Upper lobe of left lung (tissue), 6 donors: ENCODE measurements around the gene PEPD. TPM values are rescaled to one million over a fixed set of nuclear protein-coding genes. Genes with fewer than 3 reads are reported as not detected.

ENCODE experiments used
- ATAC-seq, 2 donors: fragments of 200-7000 bp; cut with Tn5 transposase; one replicate each; pipeline ENCODE4 v1.9.1; 2022; ENCODE audit warnings: mild to moderate bottlenecking in 2 of 2, moderate library complexity in 2 of 2; ENCODE audit not compliant: low FRiP score in 2 of 2
- DNase-seq, 2 donors: peaks; one replicate each; pipeline ENCODE4 v3.0.0-alpha.2; 2019 to 2020
- H3K27ac ChIP-seq, 4 donors: fragments of 200-600 bp; sonication (generic); one replicate each; pipeline ENCODE4 v1.5.1; 2016 to 2019
- H3K27me3 ChIP-seq, 4 donors: fragments of 200-600 bp; sonication (generic); one replicate each; pipeline ENCODE4 v1.5.1; 2017 to 2019
- H3K36me3 ChIP-seq, 4 donors: fragments of 200-600 bp; sonication (generic); one replicate each; pipeline ENCODE4 v1.5.1; 2016 to 2019
- H3K4me1 ChIP-seq, 4 donors: fragments of 200-600 bp; sonication (generic); one replicate each; pipeline ENCODE4 v1.5.1; 2018 to 2019
- H3K4me3 ChIP-seq, 4 donors: fragments of 200-600 bp; sonication (generic); one replicate each; pipeline ENCODE4 v1.5.1; 2017 to 2019; ENCODE audit warnings: mild to moderate bottlenecking in 2 of 4, moderate library complexity in 1 of 4
- H3K9me3 ChIP-seq, 4 donors: fragments of 200-600 bp; sonication (generic); one replicate each; pipeline ENCODE4 v1.5.1; 2018 to 2019
- EP300 ChIP-seq, 4 donors: sonication (generic); formaldehyde crosslinking; IDR thresholded peaks; one replicate each; pipeline ENCODE4 v1.5.1; 2017; ENCODE audit warnings: antibody characterized with exemption in 4 of 4, control low read depth in 2 of 4
- POLR2A ChIP-seq, 4 donors: fragments of 450-650 bp; IDR thresholded peaks; one replicate each; pipeline ENCODE4 v1.5.1; 2016 to 2017; ENCODE audit warnings: antibody characterized with exemption in 4 of 4, mild to moderate bottlenecking in 2 of 4
- POLR2AphosphoS5 ChIP-seq, 2 donors: sonication (generic); formaldehyde crosslinking; IDR thresholded peaks; one replicate each; pipeline ENCODE4 v1.5.1; 2017; ENCODE audit warnings: antibody characterized with exemption in 2 of 2
- WGBS, 2 donors: methylation state at CpG; one replicate each; pipeline ENCODE4 v1.1.5; 2017 to 2018; 5-methylcytosine and 5-hydroxymethylcytosine counted together
- total RNA-seq, 6 donors: library from RNA; depleted of rRNA in 4 of 6; stranded (reverse); fragments of >200 nt in 4 of 6; gene quantifications; one replicate each; pipeline versions ENCODE4 v1.1.0 to v1.2.1, GENCODE V29; 2016 to 2021
- TF ChIP-seq, protein P1 (sequence below), 6 experiments: fragments of 450-650 bp in 4 of 6; fragments of 200-600 bp in 2 of 6; sonication (generic) in 2 of 6; IDR thresholded peaks; one replicate each; pipeline ENCODE4 v1.5.1; 2016 to 2019; ENCODE audit warnings: antibody characterized with exemption in 6 of 6
- donor health status: DM: no; HTN: no; CAD: no; lungs with moderate emphysema.
- donor health status: DM: no; HTN: yes; CAD: no; lungs with severe emphysema.

Gene PEPD
- total RNA-seq, 6 donors from 2014 or later: 30.4 to 106 (median 80.6) TPM

DNA sequence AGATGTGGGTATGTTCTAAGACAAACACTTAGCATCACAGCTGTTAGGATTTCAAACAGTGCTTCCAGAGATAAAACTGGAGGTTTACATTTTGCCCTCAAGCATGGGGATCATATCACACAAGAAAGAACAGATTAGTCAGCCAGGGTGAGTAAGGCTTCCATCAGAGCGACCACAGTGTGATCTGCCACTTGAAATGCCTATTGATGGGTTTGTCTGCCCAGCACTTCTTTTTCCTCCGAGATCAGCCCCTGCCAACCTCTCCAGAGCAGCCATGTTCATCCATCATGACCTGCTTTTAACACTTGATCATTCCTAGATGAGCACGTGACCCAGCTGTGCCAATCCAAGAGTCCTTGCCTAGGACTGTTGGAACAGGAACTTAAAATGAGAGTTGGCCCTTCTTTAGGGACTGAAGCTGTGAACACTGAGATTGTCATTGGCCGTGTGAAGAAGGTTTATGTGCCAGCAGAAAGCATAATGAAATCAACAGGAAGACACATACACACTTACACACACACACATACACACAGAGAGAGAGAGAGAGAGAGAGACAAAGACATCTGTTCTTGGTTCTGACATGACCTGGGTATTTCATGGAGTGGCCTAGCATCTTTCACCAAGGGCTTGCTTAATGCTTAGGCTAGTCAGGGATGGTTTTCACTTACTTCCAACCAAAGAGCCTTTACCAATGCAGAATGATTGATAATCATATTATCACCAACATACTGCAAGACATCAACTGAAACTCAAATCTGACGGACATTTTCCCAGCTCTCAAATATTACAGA lies 153.3 kb downstream of the PEPD start:
- WGBS, 2 donors: 58 to 62% methylated on average over 5 of the region's 5 CpGs
- no peaks in the 10 kb centered on the region for H3K9me3 ChIP-seq
- no peak for DNase-seq

DNA sequence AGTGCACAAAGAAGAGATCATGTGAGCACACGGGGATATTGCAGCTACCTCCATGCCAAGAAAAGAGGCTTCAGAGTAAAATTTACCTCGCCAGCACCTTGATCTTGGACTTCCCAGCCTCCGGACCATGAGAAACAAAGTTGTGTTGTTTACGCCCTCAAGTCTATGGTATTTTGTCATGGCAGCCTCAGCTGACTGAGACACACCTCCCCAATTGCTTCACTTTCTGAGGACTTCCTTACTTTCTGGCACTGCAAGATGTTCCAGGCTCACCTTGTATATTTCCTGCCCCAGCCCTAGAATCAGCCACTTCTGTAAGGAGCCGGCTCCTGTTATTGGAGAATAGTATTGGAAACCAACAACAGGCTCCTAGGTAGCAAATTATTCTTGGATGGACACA lies 154.7 kb downstream of the PEPD start:
- H3K27me3 ChIP-seq: no peaks in the 10 kb centered on the region
- no peaks in the 10 kb centered on the region for H3K36me3 ChIP-seq
- TF ChIP-seq, protein P1, sequence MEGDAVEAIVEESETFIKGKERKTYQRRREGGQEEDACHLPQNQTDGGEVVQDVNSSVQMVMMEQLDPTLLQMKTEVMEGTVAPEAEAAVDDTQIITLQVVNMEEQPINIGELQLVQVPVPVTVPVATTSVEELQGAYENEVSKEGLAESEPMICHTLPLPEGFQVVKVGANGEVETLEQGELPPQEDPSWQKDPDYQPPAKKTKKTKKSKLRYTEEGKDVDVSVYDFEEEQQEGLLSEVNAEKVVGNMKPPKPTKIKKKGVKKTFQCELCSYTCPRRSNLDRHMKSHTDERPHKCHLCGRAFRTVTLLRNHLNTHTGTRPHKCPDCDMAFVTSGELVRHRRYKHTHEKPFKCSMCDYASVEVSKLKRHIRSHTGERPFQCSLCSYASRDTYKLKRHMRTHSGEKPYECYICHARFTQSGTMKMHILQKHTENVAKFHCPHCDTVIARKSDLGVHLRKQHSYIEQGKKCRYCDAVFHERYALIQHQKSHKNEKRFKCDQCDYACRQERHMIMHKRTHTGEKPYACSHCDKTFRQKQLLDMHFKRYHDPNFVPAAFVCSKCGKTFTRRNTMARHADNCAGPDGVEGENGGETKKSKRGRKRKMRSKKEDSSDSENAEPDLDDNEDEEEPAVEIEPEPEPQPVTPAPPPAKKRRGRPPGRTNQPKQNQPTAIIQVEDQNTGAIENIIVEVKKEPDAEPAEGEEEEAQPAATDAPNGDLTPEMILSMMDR (IDR thresholded peaks at IDR 0.05): no peak
- TF ChIP-seq EP300 (IDR thresholded peaks at IDR 0.05) (no peak), POLR2AphosphoS5 (IDR thresholded peaks at IDR 0.05) (no peak)
- DNase-seq: no peak
- H3K4me1 ChIP-seq: no peaks in the 10 kb centered on the region
- WGBS, 2 donors: 81 to 91% methylated on average over 5 of the region's 5 CpGs
- ATAC-seq: no peak
- H3K9me3 ChIP-seq: no peaks in the 10 kb centered on the region
- H3K4me3 ChIP-seq: no peak overlapping the region
- H3K27ac ChIP-seq: no peak overlapping the region

More for the DNA sequence above, 153.3 kb downstream of the PEPD start:
- H3K27me3 ChIP-seq: no peaks in the 10 kb centered on the region
- ATAC-seq: no peak
- no peaks in the 10 kb centered on the region for H3K4me1 ChIP-seq
- H3K27ac ChIP-seq: no peak overlapping the region
- H3K36me3 ChIP-seq: no peaks in the 10 kb centered on the region
- H3K4me3 ChIP-seq: no peak overlapping the region
- TF ChIP-seq, protein P1 (IDR thresholded peaks at IDR 0.05): no peak
- TF ChIP-seq EP300 (IDR thresholded peaks at IDR 0.05): no peak
- TF ChIP-seq POLR2A (IDR thresholded peaks at IDR 0.05): no peak
- no peak for TF ChIP-seq POLR2AphosphoS5 (IDR thresholded peaks at IDR 0.05)

DNA sequence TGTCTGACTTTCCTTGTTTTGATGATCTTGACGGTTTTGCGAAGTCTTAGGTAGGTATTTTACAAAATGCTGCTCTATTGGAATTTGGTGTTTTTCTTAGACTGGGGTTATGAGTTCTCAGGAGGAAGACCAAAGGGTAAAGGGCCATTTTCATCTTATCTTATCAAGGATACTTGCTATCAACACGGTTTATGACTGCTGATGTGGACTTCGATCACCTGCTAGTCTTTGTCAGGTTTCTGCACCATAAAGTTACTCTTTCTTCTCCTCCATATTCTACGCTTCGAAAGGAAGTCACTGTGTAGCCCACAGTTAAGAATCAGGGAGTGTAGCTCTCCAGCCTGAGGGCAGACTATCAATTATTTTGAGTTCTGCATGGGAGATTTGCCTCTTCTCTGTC lies 155.5 kb downstream of the PEPD start:
- no peak for TF ChIP-seq POLR2A (IDR thresholded peaks at IDR 0.05)
- no peak for TF ChIP-seq POLR2AphosphoS5 (IDR thresholded peaks at IDR 0.05)
- TF ChIP-seq, protein P1 (IDR thresholded peaks at IDR 0.05): no peak
- TF ChIP-seq EP300 (IDR thresholded peaks at IDR 0.05): no peak
- no peaks in the 10 kb centered on the region for H3K4me1 ChIP-seq
- ATAC-seq (no peak), DNase-seq (no peak)
- no peaks in the 10 kb centered on the region for H3K36me3 ChIP-seq
- no peak overlapping the region for H3K4me3 ChIP-seq
- no peaks in the 10 kb centered on the region for H3K27me3 ChIP-seq
- no peak overlapping the region for H3K27ac ChIP-seq
- 88 to 89% methylated on average over 6 of the region's 6 CpGs for WGBS, 2 donors
- no peaks in the 10 kb centered on the region for H3K9me3 ChIP-seq

DNA sequence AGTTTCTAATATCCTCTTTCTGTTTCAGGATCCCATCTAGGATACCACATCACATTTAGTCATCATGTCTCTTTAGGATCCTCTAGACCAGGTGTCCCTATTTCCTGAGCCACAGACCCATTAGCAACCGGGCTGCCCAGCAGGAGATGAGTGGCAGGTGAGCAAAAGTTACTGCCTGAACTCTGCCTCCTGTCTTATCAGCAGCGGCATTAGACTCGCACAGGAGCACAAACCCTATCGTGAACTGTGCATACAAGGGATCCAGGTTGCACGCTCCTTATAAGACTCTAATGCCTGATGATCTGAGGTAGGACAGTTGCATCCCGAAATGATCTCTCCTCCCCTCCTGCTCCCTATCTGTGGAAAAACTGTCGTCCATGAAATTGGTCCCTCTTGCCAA lies 155.9 kb downstream of the PEPD start:
- DNase-seq: no peak
- Histone ChIP-seq H3K4me3 (no peak overlapping the region), H3K36me3 (no peaks in the 10 kb centered on the region), H3K9me3 (no peaks in the 10 kb centered on the region), H3K27me3 (no peaks in the 10 kb centered on the region), H3K27ac (no peak overlapping the region), H3K4me1 (no peaks in the 10 kb centered on the region)
- WGBS, 2 donors: 82 to 87% methylated on average over 7 of the region's 7 CpGs
- TF ChIP-seq POLR2A (IDR thresholded peaks at IDR 0.05): no peak
- TF ChIP-seq, protein P1 (IDR thresholded peaks at IDR 0.05): no peak
- no peak for TF ChIP-seq POLR2AphosphoS5 (IDR thresholded peaks at IDR 0.05)
- no peak for TF ChIP-seq EP300 (IDR thresholded peaks at IDR 0.05)
- no peak for ATAC-seq

DNA sequence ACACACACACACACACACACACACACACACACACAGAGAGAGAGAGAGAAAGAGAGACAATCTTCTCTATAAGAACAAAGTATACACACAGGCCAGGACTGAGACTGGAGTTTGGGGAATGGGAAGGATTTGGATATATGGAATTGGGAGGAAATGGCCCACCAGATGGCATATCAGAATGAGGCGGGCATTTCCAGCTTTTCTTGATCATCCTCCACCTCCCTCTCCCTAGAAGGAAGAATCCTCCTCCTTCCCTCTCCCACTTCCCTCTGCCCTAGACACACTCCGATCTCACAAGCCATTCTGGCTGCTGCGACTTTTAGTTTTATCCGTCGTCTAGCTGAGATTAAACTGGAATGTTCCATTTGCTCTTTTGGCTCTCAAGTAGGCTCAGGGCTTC lies 158.1 kb downstream of the PEPD start:
- H3K27me3 ChIP-seq: no peaks in the 10 kb centered on the region
- TF ChIP-seq EP300 (IDR thresholded peaks at IDR 0.05) (no peak), POLR2AphosphoS5 (IDR thresholded peaks at IDR 0.05) (no peak), POLR2A (IDR thresholded peaks at IDR 0.05) (no peak)
- TF ChIP-seq, protein P1 (IDR thresholded peaks at IDR 0.05): no peak
- WGBS, 2 donors: 77 to 87% methylated on average over 5 of the region's 5 CpGs
- H3K4me3 ChIP-seq: no peak overlapping the region
- no peak overlapping the region for H3K27ac ChIP-seq
- DNase-seq (no peak), ATAC-seq (no peak)
- H3K36me3 ChIP-seq: no peaks in the 10 kb centered on the region
- no peaks in the 10 kb centered on the region for H3K4me1 ChIP-seq
- no peaks in the 10 kb centered on the region for H3K9me3 ChIP-seq
